IPS-18c (cell line): ENCODE data around the gene ZBTB7C.

Experiments
- H3K4me3 ChIP-seq: 2 replicates; pipeline ENCODE4 v1.7.0; 2013; ENCODE audit warnings: low read depth, mild to moderate bottlenecking, low read length, moderate library complexity; ENCODE audit not compliant: insufficient read depth
- H3K9me3 ChIP-seq: one replicate; pipeline ENCODE4 v1.6.1; 2013; ENCODE audit warnings: mild to moderate bottlenecking, low read length, moderate library complexity; ENCODE audit not compliant: control insufficient read depth, insufficient read depth

ZBTB7C gene

DNA sequence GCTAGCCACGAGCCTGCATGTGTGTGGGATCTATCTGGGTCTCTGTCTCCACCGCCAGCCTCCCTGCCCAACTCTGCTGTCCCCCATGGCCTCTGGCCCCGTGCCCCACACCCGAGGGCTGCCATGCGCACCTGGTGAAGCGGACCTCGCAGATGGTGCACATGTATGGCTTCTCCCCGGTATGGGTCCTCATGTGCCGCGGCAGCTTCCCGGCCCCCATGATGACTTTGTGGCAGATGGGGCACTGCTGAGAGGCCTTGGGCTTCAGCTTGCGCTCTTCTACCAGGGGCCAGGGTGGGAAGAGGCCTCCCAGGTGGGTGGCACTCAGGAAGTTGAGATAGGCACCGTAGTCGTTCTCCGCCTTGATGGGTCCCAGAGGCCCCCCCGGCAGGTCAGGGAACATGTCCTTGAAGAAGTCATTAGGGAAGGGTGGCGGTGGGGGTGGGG is 369.4 kb downstream of the ZBTB7C start:
- H3K4me3 ChIP-seq = no peak overlapping the region
- H3K9me3 ChIP-seq = peaks cover 2% of the 10 kb centered on the region

DNA sequence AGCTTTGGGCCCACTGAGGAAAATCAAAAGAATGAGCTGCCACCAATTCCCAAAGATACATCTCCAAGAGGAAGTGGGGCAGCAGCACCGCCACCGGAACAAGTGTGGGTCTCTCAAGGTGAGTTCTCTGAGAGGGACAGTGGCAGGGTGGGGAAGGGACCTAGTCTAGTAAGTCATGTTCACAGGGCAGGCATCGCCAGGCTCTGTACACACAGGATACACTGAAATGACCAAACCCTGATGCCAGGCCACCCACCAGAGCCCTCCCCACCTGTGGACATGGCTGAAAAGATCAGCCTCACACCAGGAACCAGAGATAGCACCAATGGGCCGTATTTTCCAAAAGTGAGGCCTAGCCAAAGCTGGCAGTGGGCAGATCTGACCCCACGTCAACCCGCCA is 370.5 kb downstream of the ZBTB7C start:
- Histone ChIP-seq H3K9me3 (peaks cover 2% of the 10 kb centered on the region), H3K4me3 (no peak overlapping the region)

DNA sequence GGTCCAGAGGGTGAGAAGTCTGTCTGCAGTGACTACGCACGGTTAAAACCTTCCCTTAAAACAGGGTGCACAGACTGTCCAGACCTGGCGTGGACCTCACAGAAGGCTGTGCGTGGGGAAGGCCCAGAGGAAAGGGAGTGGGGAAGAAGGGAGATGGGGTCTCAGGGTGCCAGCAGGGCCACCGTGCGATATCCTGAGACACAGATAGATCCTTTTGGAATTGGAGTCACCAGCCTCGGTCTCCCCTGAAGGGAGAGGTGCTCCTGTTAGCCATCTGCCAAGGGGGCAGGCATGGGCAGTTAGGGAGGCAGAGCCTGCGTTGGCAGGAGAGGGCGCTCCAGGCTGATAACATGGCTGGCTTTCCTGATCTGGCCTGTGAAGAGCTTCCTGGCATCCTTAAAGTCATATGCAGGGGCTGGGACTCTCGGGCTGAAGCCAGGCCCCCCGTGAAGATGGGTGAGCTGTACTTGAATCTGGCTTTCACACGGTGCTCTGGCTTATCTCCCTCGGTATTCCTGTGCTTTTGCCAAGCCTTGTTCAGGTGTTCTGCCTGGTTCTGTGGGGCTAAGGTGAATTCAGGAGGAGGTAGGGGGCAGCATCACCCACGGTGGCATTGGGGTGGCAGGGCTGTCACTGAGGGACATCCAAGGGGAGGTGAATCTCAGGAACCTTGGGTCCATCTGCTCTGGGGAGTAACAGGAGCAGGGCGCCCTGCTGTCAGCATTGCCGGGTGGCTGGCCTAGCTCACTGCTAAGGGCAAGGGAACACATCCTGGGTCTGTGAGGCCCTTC is 371.5 kb downstream of the ZBTB7C start:
- Histone ChIP-seq H3K9me3 (no peaks in the 10 kb centered on the region), H3K4me3 (no peak overlapping the region)

- H3K9me3 ChIP-seq = no peaks in the 10 kb centered on the region
- no peak overlapping the region for H3K4me3 ChIP-seq
Observed at GRCh38 chr18:48036641-48037421, 372.4 kb downstream of the ZBTB7C start.

DNA sequence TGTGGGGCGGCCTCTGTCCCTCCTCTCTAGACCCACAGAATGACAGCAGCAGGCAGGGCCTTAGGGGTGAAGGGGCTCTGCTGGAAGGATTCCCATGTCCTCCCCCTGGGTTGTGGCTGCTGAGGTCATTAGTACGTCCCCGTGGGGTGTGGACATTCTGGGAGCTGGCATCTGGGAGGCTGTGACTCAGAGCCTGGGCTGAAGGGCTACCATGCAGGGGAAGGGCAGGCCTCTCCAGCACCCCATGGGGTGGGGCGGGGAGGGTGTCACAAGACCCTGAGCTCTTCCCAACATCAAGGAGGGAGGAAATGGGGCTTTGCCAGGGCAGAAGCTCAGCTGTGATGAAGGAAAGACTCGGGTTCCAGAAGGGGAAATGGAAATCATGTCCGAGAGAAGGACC is 373.0 kb downstream of the ZBTB7C start:
- H3K9me3 ChIP-seq = no peaks in the 10 kb centered on the region
- no peak overlapping the region for H3K4me3 ChIP-seq

GRCh38 chr18:48035556-48035860 is 373.7 kb downstream of the ZBTB7C start:
- Histone ChIP-seq H3K4me3 (no peak overlapping the region), H3K9me3 (no peaks in the 10 kb centered on the region)

DNA sequence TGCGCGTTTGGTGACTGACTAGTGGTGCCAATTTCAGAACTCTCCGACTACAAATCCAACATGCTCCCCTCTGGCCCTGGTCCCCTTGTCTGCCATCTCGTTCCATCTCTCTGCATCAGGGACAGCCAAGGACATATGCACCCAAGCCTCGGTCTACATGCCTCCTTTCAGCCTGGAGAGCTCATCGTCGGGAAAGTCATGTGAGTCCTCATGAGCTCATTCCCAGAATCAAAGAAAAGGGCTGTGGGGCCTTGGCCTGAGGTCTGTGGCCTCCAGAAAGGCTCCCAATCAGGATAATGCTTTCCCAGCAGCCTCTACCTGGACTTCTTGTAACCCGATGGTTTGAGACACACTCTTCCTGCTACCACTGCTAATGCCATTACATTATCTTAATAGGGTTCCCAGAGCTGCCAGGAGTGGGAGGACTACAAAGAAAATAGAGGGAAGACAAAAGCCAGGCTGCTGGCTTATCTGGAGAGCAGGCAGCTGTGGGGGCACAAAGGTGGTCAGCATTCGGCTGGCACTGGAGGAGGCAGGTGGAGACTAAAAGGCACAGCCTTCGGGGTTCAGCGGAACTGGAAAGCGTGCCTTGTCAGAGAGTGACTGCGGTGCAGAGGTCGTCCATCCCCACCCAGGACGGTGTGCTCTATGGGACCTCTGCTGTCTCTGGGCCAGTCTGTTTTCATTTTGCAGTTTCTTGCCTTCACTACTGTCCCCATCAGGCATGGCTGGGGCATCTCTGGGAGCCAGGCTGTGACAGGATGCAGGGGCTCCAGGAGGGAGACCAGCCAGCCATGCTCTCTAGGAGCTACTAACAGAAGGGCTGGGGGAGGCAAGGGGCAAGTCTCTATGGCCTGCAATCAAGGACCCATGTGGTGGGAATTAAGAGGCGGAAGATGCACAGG is 374.3 kb downstream of the ZBTB7C start:
- H3K4me3 ChIP-seq = no peak overlapping the region
- H3K9me3 ChIP-seq = no peaks in the 10 kb centered on the region

DNA sequence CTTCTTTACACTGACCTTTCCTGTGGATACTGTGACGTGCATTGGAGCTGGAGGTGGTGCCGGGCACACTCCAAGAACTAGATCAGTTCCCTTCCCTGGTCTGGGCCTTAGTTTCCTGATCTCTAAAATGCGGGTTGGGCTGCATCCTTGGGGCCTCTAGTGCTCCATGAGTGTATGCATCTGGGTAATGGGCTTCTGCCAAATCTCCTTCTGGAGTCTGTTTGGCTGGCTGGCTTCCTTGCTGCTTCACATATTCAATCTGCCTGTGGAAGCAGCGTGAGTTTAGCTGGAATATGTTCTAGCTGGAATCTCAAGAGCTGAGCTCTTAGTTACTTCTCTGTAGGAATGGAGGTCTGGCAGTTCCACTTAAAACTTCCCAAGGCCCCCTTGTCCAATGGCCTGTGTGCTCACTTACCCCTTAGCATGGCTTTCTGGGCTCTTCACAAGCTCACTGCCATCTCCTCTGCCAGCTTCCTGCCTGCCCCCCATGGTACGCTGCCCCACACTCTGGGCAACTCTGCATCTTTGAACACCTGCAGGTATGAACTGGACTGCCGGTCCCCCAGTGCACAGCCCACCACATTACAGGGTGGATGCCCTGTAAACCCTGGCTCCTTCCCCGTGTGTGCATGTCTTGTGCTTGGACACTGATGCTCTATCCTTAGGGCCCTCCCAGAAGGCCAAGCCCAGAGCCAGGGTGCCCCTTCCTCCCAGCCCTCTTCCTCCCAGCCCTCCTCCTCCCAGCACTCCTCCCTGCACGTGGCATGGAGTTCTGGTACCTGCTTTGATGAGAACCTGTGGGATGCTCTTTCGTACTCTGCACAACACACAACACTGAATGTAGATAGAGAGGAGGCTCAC is 375.2 kb downstream of the ZBTB7C start:
- Histone ChIP-seq H3K4me3 (no peak overlapping the region), H3K9me3 (no peaks in the 10 kb centered on the region)

GRCh38 chr18:48032876-48033789 is 376.1 kb downstream of the ZBTB7C start:
- Histone ChIP-seq H3K4me3 (no peak overlapping the region), H3K9me3 (no peaks in the 10 kb centered on the region)

GRCh38 chr18:48031641-48032040 is 377.5 kb downstream of the ZBTB7C start:
- H3K9me3 ChIP-seq = no peaks in the 10 kb centered on the region
- H3K4me3 ChIP-seq = no peak overlapping the region

DNA sequence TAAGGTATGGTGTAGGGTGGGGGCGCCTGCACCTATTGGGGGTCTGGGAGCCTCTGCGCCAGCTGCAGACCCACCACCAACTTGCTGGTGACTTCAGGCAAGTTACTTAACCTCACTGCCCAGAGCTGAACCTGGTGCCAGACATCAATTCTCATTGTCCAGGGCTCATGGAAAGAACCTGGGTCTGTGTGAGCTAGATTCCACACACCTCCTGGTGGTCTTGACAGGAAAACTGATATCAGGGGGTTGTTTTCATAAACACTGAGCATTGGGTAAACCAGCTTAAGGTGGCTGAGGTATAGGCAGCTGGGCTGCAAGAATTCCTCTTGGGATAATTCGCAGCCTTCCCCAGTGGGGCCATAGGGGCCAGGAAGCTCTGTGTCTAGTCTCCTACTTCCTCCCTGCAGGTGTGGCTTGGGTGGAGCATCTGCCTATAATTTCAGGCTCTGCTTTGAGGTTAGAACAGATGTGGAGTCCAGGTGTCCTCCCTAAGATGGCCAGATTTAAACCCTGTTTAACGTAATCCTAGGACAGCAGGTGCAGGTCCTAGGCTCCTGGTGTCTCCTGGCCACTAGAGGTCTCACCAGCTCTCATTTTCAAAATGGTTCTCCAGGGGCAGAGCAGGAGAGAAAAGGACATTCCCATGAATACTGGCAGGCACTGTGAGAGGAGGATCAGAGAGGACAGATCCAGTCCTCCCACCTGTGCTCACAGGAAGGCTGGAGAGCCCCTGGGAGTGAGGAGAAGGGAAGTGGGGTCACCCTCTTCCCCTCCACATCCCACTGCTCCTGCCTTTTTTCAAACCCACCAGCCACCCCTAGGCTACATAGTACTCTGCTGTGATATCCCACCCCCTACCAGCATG is 378.3 kb downstream of the ZBTB7C start:
- Histone ChIP-seq H3K9me3 (no peaks in the 10 kb centered on the region), H3K4me3 (no peak overlapping the region)

DNA sequence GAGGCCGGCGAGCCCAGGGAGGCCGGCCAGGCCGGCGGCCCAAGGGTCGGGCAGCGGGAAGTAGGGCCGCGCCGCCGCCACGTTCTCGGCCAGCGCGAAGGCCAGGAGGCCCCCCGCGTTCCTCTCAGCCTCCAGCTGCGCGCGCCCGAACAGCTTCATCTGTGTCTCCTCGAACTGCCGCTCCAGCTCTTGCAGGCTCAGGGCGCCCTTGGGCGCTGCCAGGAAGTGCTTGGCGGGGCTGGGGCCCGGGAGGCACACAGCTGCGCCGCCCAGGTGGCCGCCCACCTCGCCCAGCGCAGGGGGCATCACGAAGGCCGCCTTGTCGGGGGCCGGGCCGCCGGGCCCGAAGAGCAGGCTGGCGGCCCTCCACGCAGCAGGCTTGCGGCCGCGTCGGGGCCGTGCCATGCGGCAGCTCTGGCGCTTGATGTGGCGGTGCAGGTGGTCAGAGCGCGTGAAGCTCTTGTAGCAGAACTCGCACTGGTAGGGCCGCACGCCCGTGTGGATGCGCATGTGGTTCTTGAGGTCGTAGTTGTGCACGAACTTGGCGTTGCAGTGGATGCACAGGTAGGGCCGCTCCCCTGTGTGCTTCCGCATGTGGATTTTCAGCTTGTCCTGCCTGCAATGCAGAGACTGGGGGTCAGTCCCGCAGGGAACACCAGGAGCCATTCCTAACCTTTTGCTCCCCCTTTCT is 379.7 kb downstream of the ZBTB7C start:
- no peaks in the 10 kb centered on the region for H3K9me3 ChIP-seq
- H3K4me3 ChIP-seq = no peak overlapping the region

- H3K9me3 ChIP-seq = no peaks in the 10 kb centered on the region
Observed at GRCh38 chr18:48028696-48029095, 380.5 kb downstream of the ZBTB7C start.

DNA sequence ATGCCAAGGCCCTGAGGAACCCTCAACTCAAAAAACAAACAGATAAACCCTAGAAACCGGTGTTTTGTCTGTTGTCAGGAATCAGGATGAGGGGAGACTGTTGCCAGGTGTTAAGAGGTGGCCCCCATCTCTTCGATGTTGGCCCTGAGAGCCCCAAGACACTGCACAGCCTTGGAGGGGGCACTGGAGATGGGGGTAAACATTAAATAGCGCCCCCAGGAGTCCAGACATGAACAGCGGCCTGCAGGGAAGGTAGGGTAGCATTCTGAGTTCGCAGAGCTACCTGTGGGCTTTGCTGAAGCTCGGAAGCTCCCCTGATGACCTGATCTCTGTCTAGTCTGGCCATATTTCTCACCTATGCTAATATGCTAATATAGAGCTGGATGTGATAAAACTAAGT is 381.1 kb downstream of the ZBTB7C start:
- Histone ChIP-seq H3K4me3 (no peak overlapping the region), H3K9me3 (no peaks in the 10 kb centered on the region)

More at GRCh38 chr18:48028696-48029095, 380.5 kb downstream of the ZBTB7C start:
- no peak overlapping the region for H3K4me3 ChIP-seq
